ENCODE data around the gene TTC27. TPM values are rescaled to one million over a fixed set of nuclear protein-coding genes. Genes with fewer than 3 reads are reported as not detected.
"Not testable (repeated sequence)": the region's sequence is repeated elsewhere in the genome, so short reads cannot be mapped to it uniquely, and the experiment has no call there.

TTC27 gene
- polyA plus RNA-seq, 3 donors: 4.0 to 4.8 (median 4.4) TPM

GRCh38 chr2:32727157-32727556 lies 99.3 kb downstream of the TTC27 start:
- H3K4me1 ChIP-seq (ENCODE audit: control insufficient read depth in 1 of 2, insufficient read depth in 2 of 2, low read length in 2 of 2): no peaks in the 10 kb centered on the region
- H3K4me2 ChIP-seq (replicated peaks; ENCODE audit: extremely low read depth, low read length, poor library complexity, severe bottlenecking): no peak overlapping the region
- no peak overlapping the region for H3K4me3 ChIP-seq (replicated peaks in 1 of 3; ENCODE audit: low read depth in 2 of 3, low read length in 3 of 3)
- H3K9ac ChIP-seq (ENCODE audit: insufficient read depth, low read length, poor library complexity, severe bottlenecking): no peak overlapping the region
- intact Hi-C loops (cut with micrococcal nuclease): no loop called here
- no peaks in the 10 kb centered on the region for H3K79me2 ChIP-seq (ENCODE audit: insufficient read depth, low read length)
- TF ChIP-seq CTCF (IDR thresholded peaks at IDR 0.05): no peak
- H3K27ac ChIP-seq (ENCODE audit: low read depth in 1 of 2, low read length in 2 of 2): no peak overlapping the region
- Mint-ChIP-seq H3K9me3 (peaks cover 8 to 20% (median 11%) of the 10 kb centered on the region in 7 donors), H3K4me3 (no peak overlapping the region), H3K27ac (no peak overlapping the region), H3K36me3 (peaks cover 27 to 29% of the 10 kb centered on the region in 2 donors), H3K4me1 (no peaks in the 10 kb centered on the region), H3K27me3 (ENCODE audit: low read depth in 3 of 3) (peaks cover 0 to 1% (median 0%) of the 10 kb centered on the region in 3 donors)
- peaks cover 5 to 8% of the 10 kb centered on the region in 2 donors for H3K9me3 ChIP-seq (replicated peaks in 1 of 2; ENCODE audit: control insufficient read depth in 1 of 2, insufficient read depth in 1 of 2, low read length in 2 of 2)
- DNase-seq: no peak
- no peaks in the 10 kb centered on the region for H4K20me1 ChIP-seq (ENCODE audit: insufficient read depth, low read length)
- no peaks in the 10 kb centered on the region for H3K27me3 ChIP-seq (ENCODE audit: control insufficient read depth in 2 of 2, insufficient read depth in 2 of 2, low read length in 2 of 2)
- no peak overlapping the region for H2AFZ ChIP-seq (ENCODE audit: insufficient read depth, low read depth, low read length, poor library complexity, severe bottlenecking)
- WGBS (ENCODE audit: insufficient coverage): no CpG with 5 or more reads among the region's 1 CpG
- H3K36me3 ChIP-seq (replicated peaks in 1 of 2; ENCODE audit: control insufficient read depth in 1 of 2, insufficient read depth in 2 of 2, low read length in 2 of 2): peaks cover 0 to 3% of the 10 kb centered on the region in 2 donors

DNA sequence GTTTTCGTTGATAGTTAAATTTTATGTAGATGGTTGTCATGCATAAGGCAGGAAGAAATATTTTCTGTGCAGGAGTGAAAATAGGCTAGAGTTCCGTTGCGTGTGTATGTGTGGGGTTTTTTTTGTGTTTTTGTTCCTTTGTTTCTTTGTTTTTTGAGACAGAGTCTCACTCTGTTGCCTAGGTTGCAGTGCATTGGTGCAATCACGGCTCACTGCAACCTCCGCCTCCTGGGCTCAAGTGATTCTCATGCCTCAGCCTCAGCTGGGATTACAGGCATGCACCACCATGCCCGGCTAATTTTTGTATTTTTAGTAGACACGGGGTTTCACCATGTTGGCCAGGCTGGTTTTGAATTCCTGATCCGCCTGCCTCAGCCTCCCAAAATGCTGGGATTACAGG lies 103.1 kb downstream of the TTC27 start:
- H3K4me2 ChIP-seq (replicated peaks; ENCODE audit: extremely low read depth, low read length, poor library complexity, severe bottlenecking); H3K27me3 Mint-ChIP-seq (ENCODE audit: low read depth in 3 of 3); H3K4me1 Mint-ChIP-seq: not testable (repeated sequence)

More for the DNA sequence above, 103.1 kb downstream of the TTC27 start:
- H3K4me1 ChIP-seq (ENCODE audit: control insufficient read depth in 1 of 2, insufficient read depth in 2 of 2, low read length in 2 of 2); H2AFZ ChIP-seq (ENCODE audit: insufficient read depth, low read depth, low read length, poor library complexity, severe bottlenecking); H3K4me3 ChIP-seq (replicated peaks in 1 of 3; ENCODE audit: low read depth in 2 of 3, low read length in 3 of 3); H3K27ac ChIP-seq (ENCODE audit: low read depth in 1 of 2, low read length in 2 of 2); H3K4me3 Mint-ChIP-seq; H3K27me3 ChIP-seq (ENCODE audit: control insufficient read depth in 2 of 2, insufficient read depth in 2 of 2, low read length in 2 of 2); H3K9me3 ChIP-seq (replicated peaks in 1 of 2; ENCODE audit: control insufficient read depth in 1 of 2, insufficient read depth in 1 of 2, low read length in 2 of 2); H3K9ac ChIP-seq (ENCODE audit: insufficient read depth, low read length, poor library complexity, severe bottlenecking); H3K27ac Mint-ChIP-seq; H3K9me3 Mint-ChIP-seq; H3K36me3 ChIP-seq (replicated peaks in 1 of 2; ENCODE audit: control insufficient read depth in 1 of 2, insufficient read depth in 2 of 2, low read length in 2 of 2); H3K79me2 ChIP-seq (ENCODE audit: insufficient read depth, low read length); DNase-seq; H4K20me1 ChIP-seq (ENCODE audit: insufficient read depth, low read length); intact Hi-C loops (cut with micrococcal nuclease): not testable (repeated sequence)
- H3K36me3 Mint-ChIP-seq: peaks cover 6 to 16% of the 10 kb centered on the region in 2 donors
- WGBS (ENCODE audit: insufficient coverage): over 99% methylated on average over 8 of the region's 8 CpGs
